ENCODE data around the gene TMEM178B.

TMEM178B gene

DNA sequence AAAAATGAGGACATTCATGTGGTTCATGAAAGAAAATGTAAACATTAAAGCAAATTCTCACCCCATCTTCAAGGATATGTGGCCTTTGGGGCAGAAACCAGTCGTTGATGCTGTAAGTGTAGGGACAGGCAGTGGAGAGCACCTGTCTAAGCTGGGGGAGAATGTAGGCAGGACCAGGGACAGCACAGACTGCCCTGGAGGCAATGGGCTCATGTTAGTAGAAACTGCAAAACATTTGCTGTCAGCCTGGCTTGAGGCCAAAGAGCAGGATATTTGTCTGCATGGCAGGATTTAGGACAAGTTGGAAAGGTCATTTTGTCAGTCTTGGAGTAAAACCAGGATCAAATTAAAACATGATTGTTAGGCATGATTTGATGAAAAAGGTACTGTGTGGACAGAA lies 265.7 kb downstream of the TMEM178B start:
- no peak overlapping the region for H3K27ac ChIP-seq (ENCODE audit: low read length)
- H3K36me3 ChIP-seq (ENCODE audit: insufficient read depth, low read depth, low read length), result no peaks in the 10 kb centered on the region
- no peak overlapping the region for H3K4me3 ChIP-seq (ENCODE audit: low read length)
- no peak overlapping the region for H3K9ac ChIP-seq (ENCODE audit: low read depth, low read length)
- H3K27me3 ChIP-seq (ENCODE audit: insufficient read depth, low read length), result no peaks in the 10 kb centered on the region
- H3K4me1 ChIP-seq (ENCODE audit: insufficient read depth, low read length), result peaks cover 7% of the 10 kb centered on the region
- H3K9me3 ChIP-seq (ENCODE audit: insufficient read depth, low read depth, low read length), result no peaks in the 10 kb centered on the region

DNA sequence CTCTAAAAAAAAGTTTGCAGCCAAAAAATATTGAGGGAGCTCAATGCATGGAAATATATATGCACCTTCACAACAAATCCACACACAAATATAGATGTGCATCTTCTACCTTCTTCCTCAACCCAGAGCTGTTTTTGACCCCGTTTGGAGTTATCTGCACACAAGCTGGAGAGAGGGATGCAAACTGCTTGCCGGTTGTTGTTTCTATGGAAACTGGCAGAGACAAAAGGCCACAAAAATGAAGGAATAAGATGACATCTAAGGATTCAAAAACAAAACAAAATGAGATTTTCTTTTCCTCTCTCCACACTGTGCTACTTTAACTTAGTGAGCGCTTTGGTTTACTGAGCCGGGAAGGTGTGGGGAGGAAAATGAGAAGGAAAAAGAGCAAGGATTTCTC lies 267.1 kb downstream of the TMEM178B start:
- Histone ChIP-seq H3K27ac (ENCODE audit: low read length) (no peak overlapping the region), H3K27me3 (ENCODE audit: insufficient read depth, low read length) (no peaks in the 10 kb centered on the region), H3K9ac (ENCODE audit: low read depth, low read length) (no peak overlapping the region), H3K9me3 (ENCODE audit: insufficient read depth, low read depth, low read length) (no peaks in the 10 kb centered on the region), H3K36me3 (ENCODE audit: insufficient read depth, low read depth, low read length) (no peaks in the 10 kb centered on the region), H3K4me1 (ENCODE audit: insufficient read depth, low read length) (peaks cover 1% of the 10 kb centered on the region), H3K4me3 (ENCODE audit: low read length) (no peak overlapping the region)

DNA sequence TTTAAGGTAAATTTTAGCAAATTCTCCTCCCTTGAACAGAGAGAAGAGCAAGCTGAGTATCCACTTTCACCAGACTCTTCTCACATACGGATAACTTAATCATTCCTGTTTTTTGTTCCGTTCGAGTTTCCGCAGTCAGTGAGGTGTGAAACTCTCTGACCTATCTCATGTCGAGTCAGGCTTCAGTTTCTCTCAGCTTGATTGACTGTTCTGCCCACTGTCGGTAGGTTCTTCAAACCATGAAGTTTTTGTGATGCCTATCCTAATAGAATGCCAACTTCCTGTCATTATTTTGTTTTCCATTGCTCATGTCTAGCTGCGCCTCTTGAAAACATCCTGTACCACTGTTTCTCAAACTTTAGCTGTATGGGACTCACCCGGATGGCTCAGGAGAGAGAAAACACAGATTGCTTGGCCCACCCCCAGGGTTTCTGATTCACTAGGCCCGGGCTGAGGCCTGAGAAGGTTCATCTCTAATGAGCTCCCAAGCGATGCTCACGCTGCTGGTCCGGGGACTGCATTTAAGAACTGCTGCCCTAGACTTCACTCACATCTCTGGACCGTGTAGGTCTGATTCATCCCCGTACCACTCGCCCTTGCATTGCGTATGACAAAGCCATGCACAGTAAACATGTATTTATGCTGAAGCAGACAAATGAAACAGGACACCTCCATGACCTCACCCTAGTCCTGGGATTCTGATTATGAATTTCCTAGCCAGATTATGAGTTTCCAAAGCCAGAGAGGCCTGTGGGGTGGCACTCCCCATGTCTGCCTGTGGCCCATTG lies 269.0 kb downstream of the TMEM178B start:
- Histone ChIP-seq H3K36me3 (ENCODE audit: insufficient read depth, low read depth, low read length) (no peaks in the 10 kb centered on the region), H3K27me3 (ENCODE audit: insufficient read depth, low read length) (no peaks in the 10 kb centered on the region), H3K4me1 (ENCODE audit: insufficient read depth, low read length) (no peaks in the 10 kb centered on the region; the same call in 1 of the 2 replicates), H3K9me3 (ENCODE audit: insufficient read depth, low read depth, low read length) (no peaks in the 10 kb centered on the region), H3K9ac (ENCODE audit: low read depth, low read length) (no peak overlapping the region), H3K27ac (ENCODE audit: low read length) (no peak overlapping the region), H3K4me3 (ENCODE audit: low read length) (no peak overlapping the region)

DNA sequence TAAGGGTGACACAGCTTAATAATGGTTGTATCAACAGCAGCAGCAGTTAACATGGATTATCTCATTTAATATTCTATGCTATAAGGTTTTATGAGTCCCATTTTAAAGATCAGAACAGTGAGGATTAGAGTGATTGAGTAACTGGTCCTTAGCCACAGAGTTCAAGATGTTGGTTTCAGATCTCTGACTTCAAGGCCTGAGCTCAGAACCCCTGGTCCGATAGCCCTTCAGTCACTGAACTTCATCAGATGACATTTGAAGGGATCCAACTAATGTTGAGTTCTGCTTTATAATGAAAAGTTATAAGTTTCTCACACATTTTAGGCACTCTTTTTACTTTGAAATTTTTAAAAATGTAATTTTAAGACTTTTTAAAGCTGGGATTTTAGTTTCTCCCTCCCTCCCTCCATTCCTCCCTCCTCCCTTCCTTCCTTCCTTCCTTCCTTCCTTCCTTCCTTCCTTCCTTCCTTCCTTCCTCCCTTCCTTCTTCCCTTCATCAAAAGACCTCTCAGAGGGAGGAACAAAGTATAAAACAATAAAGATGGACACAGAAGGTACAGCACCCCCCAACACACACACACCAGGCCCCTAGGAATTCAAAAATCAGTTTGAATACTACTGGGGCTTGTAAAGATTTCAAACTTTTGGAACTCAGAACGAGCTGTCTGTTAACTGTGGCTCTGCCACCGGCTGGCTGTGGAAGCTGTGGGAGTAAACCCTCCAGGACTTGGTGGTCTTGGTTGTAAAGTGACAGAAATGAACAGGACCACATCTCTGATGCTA lies 270.5 kb downstream of the TMEM178B start:
- Histone ChIP-seq H3K27me3 (ENCODE audit: insufficient read depth, low read length) (no peaks in the 10 kb centered on the region), H3K4me1 (ENCODE audit: insufficient read depth, low read length) (no peaks in the 10 kb centered on the region; the same call in 1 of the 2 replicates), H3K9me3 (ENCODE audit: insufficient read depth, low read depth, low read length) (no peaks in the 10 kb centered on the region), H3K27ac (ENCODE audit: low read length) (no peak overlapping the region), H3K4me3 (ENCODE audit: low read length) (no peak overlapping the region), H3K36me3 (ENCODE audit: insufficient read depth, low read depth, low read length) (no peaks in the 10 kb centered on the region), H3K9ac (ENCODE audit: low read depth, low read length) (no peak overlapping the region)

DNA sequence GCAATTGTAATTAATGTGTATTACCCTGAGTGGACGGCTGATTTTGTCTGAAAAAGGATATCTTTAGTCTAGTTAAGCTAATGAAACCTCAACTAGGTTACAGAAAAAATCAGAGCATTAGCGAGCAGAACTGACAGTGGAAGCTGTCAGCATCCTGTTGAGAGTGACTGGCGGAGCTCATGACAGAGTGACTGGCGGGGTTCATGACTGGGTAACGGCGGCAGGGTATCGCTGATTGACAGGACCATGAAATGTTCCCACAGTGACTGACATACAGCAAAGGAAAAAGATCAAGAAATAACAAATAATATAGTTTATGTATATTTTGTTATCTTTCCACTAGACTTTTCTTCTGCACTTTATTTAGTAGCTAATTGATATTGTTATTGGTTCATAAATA lies 274.9 kb downstream of the TMEM178B start:
- Histone ChIP-seq H3K36me3 (ENCODE audit: insufficient read depth, low read depth, low read length) (no peaks in the 10 kb centered on the region), H3K27ac (ENCODE audit: low read length) (no peak overlapping the region), H3K9me3 (ENCODE audit: insufficient read depth, low read depth, low read length) (no peaks in the 10 kb centered on the region), H3K27me3 (ENCODE audit: insufficient read depth, low read length) (no peaks in the 10 kb centered on the region), H3K4me1 (ENCODE audit: insufficient read depth, low read length) (no peaks in the 10 kb centered on the region), H3K4me3 (ENCODE audit: low read length) (no peak overlapping the region), H3K9ac (ENCODE audit: low read depth, low read length) (no peak overlapping the region)

DNA sequence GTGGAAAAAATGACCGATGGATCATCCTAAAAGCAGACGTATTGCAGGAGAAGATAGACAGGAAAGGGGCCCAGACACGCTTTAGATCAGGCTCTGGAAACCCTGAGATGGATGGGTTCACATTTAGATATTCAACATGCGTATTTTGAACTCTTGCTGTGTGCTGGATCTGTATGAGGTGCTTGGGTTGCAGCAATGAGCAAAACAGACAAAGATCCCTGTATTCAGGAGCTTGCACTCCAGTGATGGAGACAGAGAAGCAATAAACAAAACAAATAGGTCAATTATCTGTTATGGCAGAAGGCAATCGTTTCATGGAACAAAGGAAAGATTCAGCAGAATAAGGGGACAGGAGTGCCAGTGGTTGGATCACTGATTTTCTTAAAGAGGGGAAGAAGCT lies 275.5 kb downstream of the TMEM178B start:
- Histone ChIP-seq H3K9ac (ENCODE audit: low read depth, low read length) (no peak overlapping the region), H3K27me3 (ENCODE audit: insufficient read depth, low read length) (no peaks in the 10 kb centered on the region), H3K27ac (ENCODE audit: low read length) (no peak overlapping the region), H3K4me3 (ENCODE audit: low read length) (no peak overlapping the region), H3K9me3 (ENCODE audit: insufficient read depth, low read depth, low read length) (no peaks in the 10 kb centered on the region), H3K36me3 (ENCODE audit: insufficient read depth, low read depth, low read length) (no peaks in the 10 kb centered on the region), H3K4me1 (ENCODE audit: insufficient read depth, low read length) (peaks cover 1% of the 10 kb centered on the region; the same call in 1 of the 2 replicates)

DNA sequence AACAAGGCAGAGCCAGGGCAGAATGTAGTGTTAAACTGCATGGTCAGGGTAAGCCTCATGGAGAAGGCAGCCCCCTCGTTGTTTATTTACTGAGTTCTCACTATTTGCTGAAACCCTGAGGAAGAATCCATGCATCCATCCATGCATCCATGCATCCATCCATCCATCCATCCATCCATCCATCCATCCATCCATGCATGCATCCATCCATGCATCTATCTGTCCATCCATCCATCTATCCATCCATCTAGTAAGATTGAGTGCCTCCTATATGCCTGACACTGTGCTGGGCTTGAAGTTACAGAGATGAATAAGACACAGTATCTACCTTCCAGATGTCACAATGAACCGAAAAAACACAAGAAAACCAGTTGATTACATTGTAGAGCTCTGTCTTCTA lies 275.9 kb downstream of the TMEM178B start:
- Histone ChIP-seq H3K9ac (ENCODE audit: low read depth, low read length) (no peak overlapping the region), H3K9me3 (ENCODE audit: insufficient read depth, low read depth, low read length) (no peaks in the 10 kb centered on the region), H3K27me3 (ENCODE audit: insufficient read depth, low read length) (no peaks in the 10 kb centered on the region), H3K27ac (ENCODE audit: low read length) (no peak overlapping the region), H3K4me3 (ENCODE audit: low read length) (no peak overlapping the region), H3K4me1 (ENCODE audit: insufficient read depth, low read length) (peaks cover 6% of the 10 kb centered on the region; the same call in 1 of the 2 replicates), H3K36me3 (ENCODE audit: insufficient read depth, low read depth, low read length) (no peaks in the 10 kb centered on the region)

DNA sequence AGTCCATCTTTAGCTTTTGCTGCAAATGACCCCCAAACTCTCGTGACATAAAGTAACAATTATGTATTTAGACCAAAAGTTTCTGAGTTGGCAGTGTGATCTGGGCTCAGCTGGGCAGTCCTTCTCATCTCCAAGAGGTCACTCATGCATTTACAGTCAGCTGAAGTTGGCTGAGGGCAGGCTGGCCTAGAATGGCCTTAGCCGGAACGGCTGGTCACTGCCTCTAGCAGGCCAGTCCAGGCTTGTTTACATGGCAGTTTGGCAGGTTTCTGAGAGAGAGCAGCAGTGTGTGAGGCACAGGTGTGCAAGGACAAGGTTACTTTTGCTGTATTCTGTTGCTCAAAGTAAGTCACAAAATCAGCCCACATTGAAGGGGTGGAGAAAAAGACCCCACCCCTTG lies 277.3 kb downstream of the TMEM178B start:
- Histone ChIP-seq H3K4me3 (ENCODE audit: low read length) (no peak overlapping the region), H3K36me3 (ENCODE audit: insufficient read depth, low read depth, low read length) (no peaks in the 10 kb centered on the region), H3K9me3 (ENCODE audit: insufficient read depth, low read depth, low read length) (no peaks in the 10 kb centered on the region), H3K27me3 (ENCODE audit: insufficient read depth, low read length) (no peaks in the 10 kb centered on the region), H3K9ac (ENCODE audit: low read depth, low read length) (no peak overlapping the region), H3K4me1 (ENCODE audit: insufficient read depth, low read length) (peaks cover 12% of the 10 kb centered on the region; the same call in 1 of the 2 replicates), H3K27ac (ENCODE audit: low read length) (no peak overlapping the region)

DNA sequence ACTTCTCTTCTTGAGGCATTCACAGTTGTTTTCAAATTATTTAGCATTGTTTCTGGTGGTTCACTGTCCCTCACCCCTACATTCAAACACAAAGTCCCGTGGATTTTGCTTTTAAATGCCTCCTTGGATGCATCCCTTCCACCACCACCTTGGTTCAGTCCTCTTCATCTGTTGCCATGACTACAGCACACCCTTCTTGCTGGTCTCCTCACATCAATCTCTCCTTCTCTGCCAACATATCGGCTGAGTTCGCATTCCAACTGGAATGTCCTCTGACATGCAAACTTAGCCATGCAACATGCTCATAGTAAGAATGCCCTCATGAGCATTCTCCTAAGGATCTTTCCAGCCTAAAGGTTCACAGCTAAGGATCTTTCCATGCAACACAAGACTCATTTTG lies 279.1 kb downstream of the TMEM178B start:
- Histone ChIP-seq H3K4me1 (ENCODE audit: insufficient read depth, low read length) (peaks cover 12% of the 10 kb centered on the region; the same call in 1 of the 2 replicates), H3K4me3 (ENCODE audit: low read length) (no peak overlapping the region), H3K36me3 (ENCODE audit: insufficient read depth, low read depth, low read length) (no peaks in the 10 kb centered on the region), H3K27ac (ENCODE audit: low read length) (no peak overlapping the region), H3K9me3 (ENCODE audit: insufficient read depth, low read depth, low read length) (no peaks in the 10 kb centered on the region), H3K27me3 (ENCODE audit: insufficient read depth, low read length) (no peaks in the 10 kb centered on the region), H3K9ac (ENCODE audit: low read depth, low read length) (no peak overlapping the region)

DNA sequence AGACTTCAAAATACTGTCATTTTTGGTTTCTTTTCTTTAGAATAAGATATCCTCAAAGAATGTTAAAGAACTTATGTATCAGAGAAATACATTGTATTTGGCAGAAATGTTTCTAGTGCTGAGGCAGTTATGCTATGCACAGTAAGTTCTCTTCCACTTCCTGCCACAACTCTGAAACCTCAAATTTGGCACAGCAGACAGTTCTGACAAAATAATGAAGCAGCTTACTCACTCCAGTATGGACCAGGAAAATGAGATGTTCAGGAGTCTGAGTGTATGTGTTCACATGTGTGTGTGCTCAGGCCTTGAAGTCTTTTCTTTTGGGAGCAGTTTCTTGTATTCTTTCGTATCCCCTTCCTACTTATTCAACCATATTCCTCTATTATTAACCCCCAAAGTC lies 280.4 kb downstream of the TMEM178B start:
- no peak overlapping the region for H3K4me3 ChIP-seq (ENCODE audit: low read length)
- no peaks in the 10 kb centered on the region for H3K9me3 ChIP-seq (ENCODE audit: insufficient read depth, low read depth, low read length)
- H3K4me1 ChIP-seq (ENCODE audit: insufficient read depth, low read length), result peaks cover 12% of the 10 kb centered on the region; the same call in 1 of the 2 replicates
- H3K9ac ChIP-seq (ENCODE audit: low read depth, low read length), result no peak overlapping the region
- H3K36me3 ChIP-seq (ENCODE audit: insufficient read depth, low read depth, low read length), result no peaks in the 10 kb centered on the region
- no peaks in the 10 kb centered on the region for H3K27me3 ChIP-seq (ENCODE audit: insufficient read depth, low read length)
- H3K27ac ChIP-seq (ENCODE audit: low read length), result no peak overlapping the region

DNA sequence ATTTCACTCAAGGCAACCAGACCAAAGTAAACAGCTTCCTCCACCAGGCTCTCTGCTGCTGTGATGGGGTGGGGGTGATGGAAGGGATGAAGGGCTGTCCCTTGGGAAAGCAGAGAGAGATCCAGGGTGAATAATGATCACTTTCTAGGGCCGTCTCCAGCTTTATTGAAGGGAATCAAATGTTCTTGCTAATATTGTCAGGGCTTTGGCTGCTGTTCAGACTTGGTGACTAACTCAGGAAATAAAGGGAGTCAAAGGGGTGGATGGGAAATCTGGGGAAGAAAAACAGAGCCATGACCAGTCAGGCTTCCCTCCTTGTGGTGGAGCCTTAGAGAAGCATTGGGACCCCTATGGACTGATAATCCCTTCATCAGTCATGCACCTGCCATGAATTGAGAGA lies 281.2 kb downstream of the TMEM178B start:
- H3K4me1 ChIP-seq (ENCODE audit: insufficient read depth, low read length), result peaks cover 12% of the 10 kb centered on the region; the same call in 1 of the 2 replicates
- no peak overlapping the region for H3K9ac ChIP-seq (ENCODE audit: low read depth, low read length)
- H3K27ac ChIP-seq (ENCODE audit: low read length), result no peak overlapping the region
- no peaks in the 10 kb centered on the region for H3K9me3 ChIP-seq (ENCODE audit: insufficient read depth, low read depth, low read length)
- H3K27me3 ChIP-seq (ENCODE audit: insufficient read depth, low read length), result no peaks in the 10 kb centered on the region
- no peaks in the 10 kb centered on the region for H3K36me3 ChIP-seq (ENCODE audit: insufficient read depth, low read depth, low read length)
- H3K4me3 ChIP-seq (ENCODE audit: low read length), result no peak overlapping the region

DNA sequence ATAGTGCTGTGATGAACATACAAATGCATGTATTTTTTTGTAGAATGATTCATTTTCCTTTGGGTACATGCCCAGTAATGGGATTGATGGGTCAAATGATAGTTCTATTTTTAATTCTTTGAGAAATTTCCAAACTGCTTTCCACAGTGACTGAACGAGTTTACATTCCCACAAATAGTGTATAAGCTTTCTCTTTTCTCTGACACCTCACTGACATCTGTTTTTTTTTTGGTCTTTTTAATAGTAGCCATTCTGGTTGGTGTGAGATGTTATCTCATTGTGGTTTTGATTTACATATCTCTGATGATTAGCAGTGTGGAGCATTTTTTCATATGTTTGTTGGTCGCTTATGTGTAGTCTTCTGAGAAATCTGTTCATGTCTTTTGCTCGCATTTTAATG lies 282.3 kb downstream of the TMEM178B start:
- H3K9me3 ChIP-seq (ENCODE audit: insufficient read depth, low read depth, low read length), result no peaks in the 10 kb centered on the region
- H3K36me3 ChIP-seq (ENCODE audit: insufficient read depth, low read depth, low read length), result no peaks in the 10 kb centered on the region
- H3K4me3 ChIP-seq (ENCODE audit: low read length), result no peak overlapping the region
- H3K27me3 ChIP-seq (ENCODE audit: insufficient read depth, low read length), result no peaks in the 10 kb centered on the region
- no peak overlapping the region for H3K9ac ChIP-seq (ENCODE audit: low read depth, low read length)
- H3K4me1 ChIP-seq (ENCODE audit: insufficient read depth, low read length), result peaks cover 12% of the 10 kb centered on the region; the same call in 1 of the 2 replicates
- H3K27ac ChIP-seq (ENCODE audit: low read length), result no peak overlapping the region

All from iPS-20b (cell line).